DMS53 (cell line): ENCODE results near the gene CDK5RAP1.
A peak's percentile ranks its signal among the peaks of the same experiment; 100 is the strongest.
"Not testable (repeated sequence)": the region's sequence is repeated elsewhere in the genome, so short reads cannot be mapped to it uniquely, and the experiment has no call there.

ENCODE experiments used
- DNase-seq: peaks from one replicate; lab custom pipeline; 2025; lab: John Stamatoyannopoulos, UW

The CDK5RAP1 gene

DNA sequence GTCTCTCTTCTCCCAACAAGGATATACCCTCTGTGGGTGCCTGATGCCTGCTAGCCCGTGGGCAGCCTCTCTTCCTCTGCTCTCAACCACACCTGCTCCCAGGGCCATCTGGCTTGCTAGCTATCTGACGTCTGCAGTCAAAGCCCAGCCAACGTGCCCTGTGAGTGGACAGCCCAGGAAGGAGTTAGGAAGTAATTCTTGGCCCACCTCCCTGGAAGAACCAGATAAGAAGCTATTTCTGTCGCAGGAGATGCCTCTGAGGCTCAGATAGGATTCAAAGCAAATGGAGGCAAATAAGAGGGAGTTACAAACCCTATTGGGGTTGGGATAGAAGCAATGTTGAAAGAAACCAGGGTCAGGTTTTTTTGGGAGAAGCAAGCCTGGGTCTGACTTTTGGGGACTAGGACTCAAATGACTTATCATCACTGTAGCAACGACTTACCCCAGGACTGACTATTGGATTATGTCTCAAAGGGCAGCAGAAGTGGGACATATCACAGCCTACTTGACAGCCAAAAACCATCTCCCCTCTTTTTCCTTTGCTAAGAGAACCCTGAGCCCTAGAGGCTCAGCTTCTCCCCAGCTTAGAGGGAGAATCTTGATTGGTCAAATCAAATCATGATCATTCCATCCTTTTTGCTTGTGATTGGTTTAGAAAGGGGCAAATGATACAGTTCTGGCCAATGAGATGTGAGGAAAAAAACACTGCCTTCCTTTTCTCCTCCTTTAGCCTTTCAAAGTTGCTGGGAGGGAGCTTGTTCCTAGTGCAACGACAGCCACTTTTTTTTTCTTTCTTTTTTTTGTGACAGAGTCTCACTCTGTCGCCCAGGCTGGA lies 18.0 kb upstream of the CDK5RAP1 start:
- DNase-seq: no peak

DNA sequence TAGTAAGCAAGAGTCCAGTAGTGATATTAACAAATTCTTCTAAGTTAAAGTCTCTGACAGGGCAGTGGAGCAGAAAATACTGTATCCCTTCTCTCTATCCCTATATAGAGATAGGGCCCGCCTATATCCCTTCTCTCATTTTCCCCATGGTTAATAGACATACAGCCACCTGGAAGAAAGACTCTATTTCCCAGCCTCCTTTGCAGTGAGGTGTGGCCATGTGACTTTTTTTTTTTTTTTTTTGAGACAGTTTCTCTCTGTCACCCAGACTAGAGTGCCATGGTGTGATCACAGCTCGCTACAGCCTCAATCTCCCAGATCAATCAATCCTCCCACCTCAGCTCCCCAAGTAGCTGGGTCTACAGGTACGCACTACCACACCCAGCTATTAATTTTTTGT lies 16.7 kb upstream of the CDK5RAP1 start:
- DNase-seq: peak; percentile 46

GRCh38 chr20:33415948-33416347 lies 14.6 kb upstream of the CDK5RAP1 start:
- peak; percentile 66 for DNase-seq

DNA sequence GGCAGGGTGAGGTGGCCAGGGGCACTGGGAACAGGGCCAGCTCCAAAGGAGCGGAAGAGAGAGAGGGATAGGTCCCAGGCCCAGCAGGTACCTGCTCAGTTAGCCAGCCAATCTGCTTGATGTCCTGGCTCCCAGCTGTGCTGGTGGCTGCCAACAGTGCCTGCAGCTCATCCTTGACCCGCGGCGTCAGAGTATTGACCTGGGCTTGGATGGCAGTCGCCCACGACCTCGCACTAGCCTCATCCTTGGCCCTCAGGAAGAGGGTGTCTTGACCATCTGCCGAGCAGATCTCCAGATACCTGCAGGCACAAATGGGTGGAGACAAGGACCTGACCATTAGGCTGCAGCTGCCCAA lies 11.1 kb upstream of the CDK5RAP1 start:
- no peak for DNase-seq

- no peak for DNase-seq
Observed at GRCh38 chr20:33411711-33412483, 10.6 kb upstream of the CDK5RAP1 start.

DNA sequence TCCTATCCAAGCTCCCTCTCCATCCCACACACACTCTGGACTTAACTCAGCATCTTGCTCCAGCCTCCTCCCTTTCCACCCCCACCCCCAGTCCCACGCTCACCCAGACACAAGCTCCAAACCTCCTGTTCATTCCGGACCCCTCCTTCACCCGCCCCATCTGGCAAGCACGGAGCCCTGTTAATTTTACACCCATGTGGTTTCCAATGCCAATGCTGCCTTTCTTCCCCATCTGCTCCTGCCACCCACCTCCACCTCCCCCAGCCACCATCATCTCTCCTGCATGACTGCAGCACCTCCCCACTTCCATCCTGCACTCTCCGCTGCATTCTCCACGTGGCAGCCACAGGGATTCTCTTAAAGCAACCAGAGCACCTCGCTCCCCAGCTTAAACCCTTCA lies 9.9 kb upstream of the CDK5RAP1 start:
- no peak for DNase-seq

DNA sequence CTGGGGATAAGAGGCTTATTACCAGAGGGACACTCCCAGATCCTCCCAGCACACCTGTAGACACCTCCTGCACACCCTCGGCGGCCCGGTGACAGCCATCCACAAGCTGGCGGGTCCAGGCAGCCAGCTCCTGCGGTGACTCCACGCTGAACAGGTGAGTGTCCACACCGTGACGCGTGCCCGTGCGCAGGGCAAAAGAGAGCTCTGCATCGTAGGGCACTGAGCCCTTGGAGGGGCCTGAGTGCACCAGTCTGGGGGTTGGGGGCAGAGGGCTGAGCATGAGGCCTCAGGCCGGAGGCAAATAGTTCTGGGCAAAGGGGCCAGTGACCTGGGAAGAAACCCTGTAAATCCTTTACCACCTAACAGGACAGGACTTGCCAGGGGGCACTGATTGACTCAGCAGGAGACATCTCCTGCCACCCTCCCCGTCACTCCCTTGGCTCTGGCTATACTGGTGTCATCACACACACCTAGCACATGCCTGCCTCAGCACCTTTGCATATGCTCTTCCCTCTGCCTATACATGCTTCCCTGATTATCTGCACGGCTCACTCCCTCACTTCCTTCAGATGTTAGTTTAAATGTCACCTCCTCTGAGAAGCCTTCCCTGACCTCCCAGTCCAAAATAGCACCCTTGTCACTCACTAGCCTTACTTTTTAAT lies 8.9 kb upstream of the CDK5RAP1 start:
- no peak for DNase-seq

DNA sequence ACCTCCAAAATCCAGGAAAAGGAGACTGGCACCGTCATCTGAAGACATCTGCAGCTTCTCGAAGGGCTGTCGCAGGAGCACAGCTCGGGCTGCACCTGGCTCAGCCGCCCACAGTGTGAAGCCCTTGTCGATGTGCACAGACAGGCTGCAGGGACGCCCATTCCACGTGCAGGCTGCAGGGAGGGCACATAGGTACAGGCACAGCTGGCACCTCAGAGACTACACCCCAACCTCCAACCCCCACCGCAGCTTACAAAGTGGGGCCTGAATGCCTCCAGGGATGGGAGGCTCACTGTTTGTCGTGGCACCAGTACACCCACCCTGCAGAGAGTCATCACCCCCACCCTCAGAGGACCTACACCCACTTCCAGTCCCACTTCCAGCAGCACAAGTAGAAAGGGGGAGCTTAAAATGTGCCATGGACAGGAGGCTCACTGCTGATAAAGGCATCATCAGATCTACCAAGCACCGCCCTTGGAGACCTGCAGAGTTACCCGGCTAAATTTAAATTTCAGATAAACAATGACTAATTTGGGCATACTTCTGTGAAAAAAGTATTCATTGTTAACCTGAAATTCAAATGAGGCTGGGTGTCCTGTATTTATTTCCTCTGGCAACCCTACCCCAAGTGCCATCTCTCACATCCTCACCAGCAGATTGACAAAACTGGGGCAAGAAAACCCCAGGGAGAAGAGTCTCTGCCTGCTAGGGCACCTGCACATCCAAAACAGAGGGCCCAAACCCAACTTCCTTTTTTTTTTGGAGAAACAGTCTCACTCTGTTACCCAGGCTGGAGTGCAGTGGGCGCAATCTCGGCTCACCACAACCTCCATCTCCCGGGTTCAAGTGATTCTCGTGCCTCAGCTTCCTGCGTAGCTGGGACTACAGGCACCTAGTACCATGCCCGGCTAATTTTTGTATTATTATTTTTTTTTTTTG lies 7.7 kb upstream of the CDK5RAP1 start:
- no peak for DNase-seq

- no peak for DNase-seq
Observed at GRCh38 chr20:33408313-33408712, 7.0 kb upstream of the CDK5RAP1 start.

DNA sequence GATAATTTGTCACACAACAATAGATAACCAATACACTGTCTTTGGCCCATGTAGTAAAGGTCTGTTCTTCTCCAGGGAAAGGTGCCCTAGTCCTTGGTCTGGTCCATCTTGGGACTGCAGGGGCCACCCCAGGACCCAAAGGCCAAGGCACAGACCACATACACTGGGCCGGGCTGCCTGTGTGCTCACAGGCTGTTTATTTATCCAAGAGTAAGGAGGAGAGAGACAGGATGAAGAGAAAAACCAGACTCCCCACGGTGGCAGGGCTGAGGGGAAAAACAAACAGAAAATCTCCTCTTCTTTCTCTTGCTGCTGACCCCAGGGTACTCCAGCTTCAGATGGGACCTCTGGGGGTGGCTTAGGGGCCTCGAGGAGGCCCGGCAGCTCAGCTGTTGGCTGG lies 6.5 kb upstream of the CDK5RAP1 start:
- DNase-seq: no peak

- DNase-seq: no peak
Observed at GRCh38 chr20:33407251-33407650, 5.9 kb upstream of the CDK5RAP1 start.

GRCh38 chr20:33404281-33404680 lies 3.0 kb upstream of the CDK5RAP1 start:
- no peak for DNase-seq

DNA sequence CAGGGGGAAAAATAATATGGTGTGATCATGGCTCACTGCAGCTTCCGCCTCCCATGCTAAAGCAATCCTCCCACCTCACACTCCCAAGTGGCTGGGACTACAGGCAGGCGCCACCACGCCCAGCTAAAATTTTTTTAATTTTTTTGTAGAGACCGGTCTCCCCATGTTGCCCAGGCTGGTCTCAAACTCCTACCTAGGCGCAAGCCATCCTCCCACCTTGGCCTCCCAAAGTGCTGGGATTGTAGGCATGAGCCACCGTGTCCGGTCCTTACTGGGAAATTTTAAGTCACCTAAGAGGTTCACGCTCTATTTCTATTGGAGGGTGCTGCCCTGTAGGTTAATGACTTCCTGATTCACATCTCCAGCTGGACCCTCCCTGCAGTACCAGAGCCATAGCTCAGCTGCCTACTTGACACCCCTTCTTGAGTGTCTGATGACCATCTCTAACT lies 626 bp upstream of the CDK5RAP1 start:
- peak; percentile 57 for DNase-seq

DNA sequence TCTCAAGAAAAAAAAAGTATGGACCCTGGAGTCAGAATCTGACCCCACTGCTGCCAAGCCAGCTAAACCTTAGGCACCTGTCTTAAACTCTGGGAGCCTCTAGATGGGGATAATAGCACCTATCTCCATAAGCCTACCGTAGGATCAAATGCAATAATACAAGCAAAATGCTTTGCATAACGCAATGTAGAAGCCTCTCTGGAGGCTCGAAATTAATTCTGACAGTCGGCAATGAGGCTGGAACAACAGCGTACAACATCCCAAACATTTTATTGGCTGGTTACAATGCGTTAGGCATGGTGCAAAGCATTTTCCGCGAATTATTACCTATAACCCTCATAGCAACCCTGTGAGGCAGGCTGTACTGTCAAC lies 521 bp downstream of the CDK5RAP1 start:
- DNase-seq: peak; percentile 59

DNA sequence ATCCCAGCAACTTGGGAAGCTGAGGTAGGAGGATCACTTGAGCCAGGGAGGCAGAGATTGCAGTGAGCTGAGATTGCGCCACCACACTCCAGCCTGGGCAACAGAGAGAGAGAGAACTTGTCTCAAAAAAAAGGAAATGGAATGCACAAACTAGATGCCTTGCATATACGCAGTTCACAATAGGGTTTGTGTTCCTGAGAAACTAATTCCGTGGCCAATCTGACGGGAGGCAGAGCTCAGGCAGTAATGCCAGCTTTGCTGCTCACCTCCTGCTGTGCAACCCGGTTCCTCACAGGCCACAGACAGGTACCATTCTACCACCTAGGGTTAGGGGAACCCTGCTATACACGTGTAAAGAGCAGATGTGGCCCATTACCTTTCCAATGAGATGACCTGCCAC lies 1.4 kb downstream of the CDK5RAP1 start:
- no peak for DNase-seq

DNA sequence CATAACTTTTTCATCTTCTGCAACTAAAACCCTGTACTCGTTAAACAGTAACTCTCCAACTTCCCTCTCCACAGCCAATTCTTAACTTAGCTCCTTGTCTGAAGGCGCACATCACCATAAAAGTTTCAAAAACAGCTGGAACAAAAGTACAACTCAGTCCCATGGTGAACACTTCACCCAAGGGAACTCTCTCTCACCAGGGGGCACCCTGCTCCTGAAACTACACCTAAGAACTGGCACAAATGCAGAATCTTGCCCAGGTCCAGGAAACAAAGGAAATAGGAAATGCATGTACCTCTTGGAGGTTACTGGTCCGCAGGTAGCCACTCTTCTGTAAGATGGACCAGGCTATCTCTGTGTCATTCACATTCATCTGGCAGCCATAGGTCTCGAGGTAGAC lies 6.6 kb downstream of the CDK5RAP1 start:
- no peak for DNase-seq

DNA sequence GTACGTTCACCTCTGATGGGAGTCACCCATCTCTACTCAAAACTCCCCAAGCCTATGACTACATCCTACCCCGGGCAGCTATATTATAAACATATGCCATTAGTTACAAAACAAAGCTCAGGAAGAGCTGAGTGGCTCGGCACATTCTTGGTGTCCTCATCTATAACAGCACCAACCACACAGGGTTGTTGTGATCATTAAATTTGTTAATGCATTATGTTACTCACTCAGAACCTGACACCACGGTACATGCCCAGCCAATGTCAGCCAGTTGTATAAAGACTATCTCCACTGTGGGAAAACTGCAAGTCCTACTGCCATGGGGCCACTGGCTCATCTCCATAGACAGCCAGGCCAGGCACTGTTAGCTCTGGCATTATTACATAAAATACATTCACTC lies 7.7 kb downstream of the CDK5RAP1 start:
- no peak for DNase-seq

GRCh38 chr20:33391722-33392415 lies 9.4 kb downstream of the CDK5RAP1 start:
- no peak for DNase-seq

DNA sequence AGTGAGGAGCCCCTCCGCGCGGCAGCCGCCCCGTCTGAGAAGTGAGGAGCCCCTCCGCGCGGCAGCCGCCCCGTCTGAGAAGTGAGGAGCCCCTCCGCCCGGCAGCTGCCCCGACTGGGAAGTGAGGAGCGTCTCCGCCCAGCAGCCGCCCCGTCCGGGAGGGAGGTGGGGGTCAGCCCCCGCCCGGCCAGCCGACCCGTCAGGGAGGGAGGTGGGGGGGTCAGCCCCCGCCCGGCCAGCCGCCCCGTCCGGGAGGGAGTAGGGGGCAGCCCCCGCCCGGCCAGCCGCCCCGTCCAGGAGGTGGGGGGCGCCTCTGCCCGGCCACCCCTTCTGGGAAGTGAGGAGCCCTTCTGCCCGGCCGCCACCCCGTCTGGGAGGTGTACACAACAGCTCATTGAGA lies 12.0 kb downstream of the CDK5RAP1 start:
- DNase-seq: not testable (repeated sequence)

DNA sequence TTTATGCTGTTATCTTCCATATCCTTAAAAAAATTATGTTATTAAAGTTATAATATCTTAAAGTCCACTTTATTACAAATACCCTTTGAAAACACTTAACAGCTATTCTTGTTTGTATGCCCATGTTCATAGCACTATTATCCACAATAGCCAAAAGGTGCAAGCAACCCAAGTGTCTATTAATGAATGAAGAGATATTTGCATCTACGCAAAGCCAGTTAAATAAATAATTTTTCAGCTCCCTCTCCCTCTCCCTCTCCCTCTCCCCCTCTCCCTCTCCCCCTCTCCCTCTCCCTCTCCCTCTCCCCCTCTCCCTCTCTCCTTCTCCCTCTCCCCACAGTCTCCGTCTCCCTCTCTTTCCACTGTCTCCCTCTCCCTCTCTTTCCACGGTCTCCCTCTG lies 13.1 kb downstream of the CDK5RAP1 start:
- DNase-seq: no peak

DNA sequence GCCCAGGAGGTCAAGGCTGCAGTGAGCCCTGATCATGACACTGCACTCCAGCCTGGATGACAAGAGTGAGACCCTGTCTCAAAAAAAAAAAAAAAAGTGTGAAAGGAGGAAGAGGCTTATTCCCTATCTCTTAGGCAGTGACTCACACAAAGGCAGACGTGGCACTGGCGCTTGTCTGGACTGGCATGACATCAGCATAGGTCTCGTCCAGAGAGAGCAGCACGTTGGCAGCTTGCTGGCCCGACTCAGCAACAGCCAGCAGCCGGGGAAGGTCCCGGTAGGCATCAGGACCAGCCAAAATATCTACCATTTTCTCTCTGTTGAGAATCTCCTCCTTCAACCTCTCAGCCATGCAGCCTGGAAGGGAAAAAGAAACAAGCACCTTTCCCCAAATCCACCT lies 14.1 kb downstream of the CDK5RAP1 start:
- DNase-seq: peak; percentile 78
